Fibroblast of gingiva (primary cell): Measurements from ENCODE around the gene GPC1.

Source experiments
- DNase-seq: peaks from one replicate; pipeline ENCODE4 v3.0.0-alpha.2; 2011; ENCODE audit warnings: low read depth

The GPC1 gene

GRCh38 chr2:240430595-240430994 is 4.9 kb upstream of the GPC1 start:
- no peak for DNase-seq

GRCh38 chr2:240431271-240431660 is 4.2 kb upstream of the GPC1 start:
- DNase-seq: no peak

- DNase-seq: no peak
Measured at GRCh38 chr2:240431661-240432424, 3.6 kb upstream of the GPC1 start.

GRCh38 chr2:240432430-240432819 is 3.0 kb upstream of the GPC1 start:
- no peak for DNase-seq

GRCh38 chr2:240432820-240433801 is 2.4 kb upstream of the GPC1 start:
- no peak for DNase-seq

GRCh38 chr2:240433973-240434727 is 1.3 kb upstream of the GPC1 start:
- DNase-seq: peak; percentile 94

GRCh38 chr2:240434728-240435456 is 571 bp upstream of the GPC1 start:
- DNase-seq: peak; percentile 95

- no peak for DNase-seq
Measured at GRCh38 chr2:240435948-240436682, 652 bp downstream of the GPC1 start.

GRCh38 chr2:240436683-240437550 is 1.5 kb downstream of the GPC1 start:
- DNase-seq: no peak

- DNase-seq: no peak
Measured at GRCh38 chr2:240437551-240437860, 2.0 kb downstream of the GPC1 start.

- DNase-seq: peak; percentile 53
Measured at GRCh38 chr2:240437861-240438809, 2.7 kb downstream of the GPC1 start.

- no peak for DNase-seq
Measured at GRCh38 chr2:240438810-240439697, 3.6 kb downstream of the GPC1 start.

- DNase-seq: no peak
Measured at GRCh38 chr2:240439698-240440151, 4.3 kb downstream of the GPC1 start.

GRCh38 chr2:240440251-240440650 is 4.8 kb downstream of the GPC1 start:
- DNase-seq: no peak

- DNase-seq: no peak
Measured at GRCh38 chr2:240440704-240441320, 5.3 kb downstream of the GPC1 start.

GRCh38 chr2:240441326-240441992 is 6.0 kb downstream of the GPC1 start:
- no peak for DNase-seq

GRCh38 chr2:240441993-240442411 is 6.5 kb downstream of the GPC1 start:
- no peak for DNase-seq
